ENCODE data around the gene GPR101.

GRCh38 chrX:137033774-137034507 lies at the start of gene GPR101:
- TF ChIP-seq CTCF (conservative IDR thresholded peaks at IDR 0.05; ENCODE audit: low read length) (no peak), EZH2phosphoT487 (IDR thresholded peaks at IDR 0.05; ENCODE audit: borderline replicate concordance, low read depth, low read length) (no peak)
